Stimulated activated CD4-positive, alpha-beta T cell treated with anti-CD3 and anti-CD28 coated beads, TNF-alpha, amount 100 ng/mL, for 48 hours (primary cell): ENCODE data around the gene SHCBP1.

ENCODE experiments used
- DNase-seq, 3 donors: peaks; one replicate each; pipeline ENCODE4 v3.0.0-alpha.2; 2020; ENCODE audit warnings: low read depth in 3 of 3

SHCBP1 gene

DNA sequence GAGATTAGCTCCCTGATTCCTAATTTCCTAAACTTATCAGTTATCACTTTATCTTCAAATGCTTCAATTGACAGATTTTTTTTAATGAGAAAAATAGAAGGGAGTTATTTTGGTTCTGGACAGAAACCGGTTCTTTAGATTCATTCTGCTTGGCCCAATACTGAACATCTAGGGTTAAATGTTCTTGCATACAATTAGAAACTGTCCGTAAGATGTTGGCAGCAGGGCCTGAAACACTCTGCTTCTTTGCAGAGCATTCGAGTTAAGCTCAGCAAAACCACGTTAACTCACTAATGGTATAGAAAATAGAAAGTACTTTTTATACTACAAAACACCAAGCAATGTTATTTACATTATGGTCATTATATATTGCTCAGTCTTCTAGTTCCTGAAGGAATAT is 7.2 kb downstream of the SHCBP1 start:
- DNase-seq: no peak

DNA sequence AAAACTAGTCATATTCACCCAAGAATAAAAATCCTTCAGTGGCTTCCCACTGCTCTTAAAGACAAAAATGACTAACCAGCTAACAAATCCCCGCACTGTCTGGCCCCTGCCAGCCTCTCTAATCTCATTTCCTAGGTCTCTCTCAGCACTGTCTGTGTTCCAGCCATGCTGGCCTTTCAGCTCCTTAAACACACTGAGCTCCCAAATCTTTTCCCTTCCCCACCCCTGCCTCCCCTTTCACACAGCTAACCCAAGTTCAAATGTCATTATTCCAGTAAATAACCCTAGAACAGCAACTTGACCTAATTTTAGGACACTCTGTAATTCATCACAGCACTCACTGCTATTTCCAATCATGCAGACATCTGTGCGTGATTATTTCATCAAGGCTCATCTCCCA is 7.8 kb downstream of the SHCBP1 start:
- DNase-seq: no peak

DNA sequence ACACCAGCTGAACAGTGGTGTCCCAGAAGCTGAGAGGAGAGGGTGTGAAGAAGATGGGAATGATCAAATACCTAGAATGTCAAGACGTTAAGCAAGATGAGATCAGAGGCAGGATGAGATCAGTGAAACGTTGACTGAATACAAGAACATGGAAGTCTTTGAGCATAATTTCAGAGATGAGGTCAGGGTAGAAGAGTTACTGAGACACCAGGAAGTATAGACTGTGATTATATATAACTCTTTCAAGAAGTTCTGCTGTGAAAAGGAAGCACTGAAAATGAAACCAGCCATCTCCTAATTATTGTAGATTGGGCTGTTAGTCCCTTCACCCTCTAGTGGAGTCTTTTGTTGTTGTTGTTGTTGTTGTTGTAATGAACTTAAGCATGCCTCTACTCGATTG is 9.1 kb downstream of the SHCBP1 start:
- DNase-seq: no peak

DNA sequence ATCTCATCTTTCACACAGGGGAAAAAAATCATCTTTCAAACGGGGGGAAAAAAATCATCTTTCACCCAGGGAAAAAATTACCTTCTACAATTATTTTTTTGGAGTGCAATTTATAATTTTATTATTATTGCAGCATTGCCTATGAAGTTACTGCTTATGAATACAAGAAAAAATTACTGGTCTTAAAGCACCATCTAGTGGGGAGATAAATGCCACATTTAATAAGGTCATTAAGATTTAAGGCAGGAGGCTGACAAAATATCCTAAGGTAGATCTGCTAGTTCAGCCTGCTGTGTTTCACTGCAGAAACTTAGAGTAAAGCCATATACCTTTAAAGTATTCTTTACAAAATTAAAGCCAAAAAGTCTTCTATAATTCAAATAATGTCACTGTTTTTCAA is 13.7 kb downstream of the SHCBP1 start:
- no peak for DNase-seq

DNA sequence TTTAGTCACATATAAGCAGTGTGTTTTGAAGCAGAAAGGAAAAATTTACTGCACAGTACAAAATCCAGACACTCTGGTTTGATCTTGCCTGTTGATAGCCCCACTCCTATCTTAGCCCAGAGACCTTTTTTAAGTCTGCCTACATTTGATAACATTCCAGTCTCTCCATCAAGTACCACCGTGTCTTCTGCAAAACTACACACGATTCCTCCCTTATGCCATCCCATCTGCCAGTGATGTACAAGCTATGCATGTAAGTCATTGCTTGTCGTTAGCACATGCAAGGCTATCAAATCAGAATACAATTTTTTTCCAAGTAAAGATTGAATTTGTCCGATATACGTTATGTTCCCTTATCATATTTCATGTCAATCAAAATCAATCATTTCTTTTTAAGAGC is 14.9 kb downstream of the SHCBP1 start:
- DNase-seq: no peak

DNA sequence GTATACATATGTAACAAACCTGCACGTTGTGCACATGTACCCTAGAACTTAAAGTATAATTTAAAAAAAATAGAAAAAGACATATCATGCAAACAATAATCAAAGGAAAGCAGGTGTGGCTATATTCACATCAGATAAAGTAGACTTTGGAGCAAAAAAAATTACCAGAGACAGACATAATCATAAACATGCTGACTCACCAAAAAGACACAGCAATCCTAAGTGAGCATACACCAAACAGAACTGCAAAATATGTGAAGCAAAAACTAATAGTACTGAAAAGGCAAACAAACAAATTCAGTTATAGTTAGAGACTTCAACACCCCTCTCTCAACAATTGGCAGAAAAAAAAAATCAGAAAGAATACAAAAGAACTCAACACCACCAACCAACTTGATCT is 29.9 kb downstream of the SHCBP1 start:
- DNase-seq: no peak

DNA sequence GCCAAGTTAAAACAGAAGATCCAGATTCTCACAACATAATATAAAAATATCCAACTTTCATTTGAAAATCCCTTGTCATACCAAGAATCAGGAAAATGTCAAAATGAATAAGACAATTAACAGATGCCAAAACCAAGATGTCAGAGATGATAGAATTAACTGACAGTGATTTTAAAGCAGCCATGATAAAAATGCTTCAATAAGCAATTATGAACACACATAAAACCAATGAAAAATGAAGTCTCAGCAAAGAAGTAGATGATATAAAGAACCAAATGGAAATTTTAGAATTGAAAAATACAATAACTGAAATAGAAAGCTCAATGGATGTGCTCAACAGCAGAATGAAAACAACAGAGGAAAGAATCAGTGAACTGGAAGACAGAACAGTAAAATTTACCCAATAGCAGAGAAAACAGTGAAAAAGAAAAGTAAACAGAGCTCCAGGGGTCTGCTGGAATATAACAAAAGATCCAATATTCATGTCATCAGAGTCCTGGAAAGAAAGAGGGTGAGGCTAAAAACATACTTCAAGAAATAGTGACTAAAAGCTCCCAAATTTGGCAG is 35.1 kb downstream of the SHCBP1 start:
- no peak for DNase-seq

DNA sequence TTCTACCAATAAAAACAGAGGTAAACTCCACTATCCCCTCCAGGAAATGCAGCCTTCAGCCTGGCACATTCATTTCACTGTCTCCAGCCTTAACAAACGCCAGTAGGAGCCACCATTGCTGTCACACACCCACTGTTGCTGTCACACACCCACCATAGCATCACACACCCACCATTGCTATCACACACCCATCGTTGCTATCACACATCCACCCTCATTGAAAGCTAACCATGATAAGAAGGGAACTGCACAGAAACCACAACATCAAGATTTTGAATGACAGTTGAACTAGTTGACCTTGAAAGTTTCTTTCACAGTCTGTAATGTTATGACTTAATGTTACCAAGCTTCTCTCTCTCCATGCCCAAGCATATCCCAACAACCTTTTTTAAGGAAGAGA is 38.1 kb downstream of the SHCBP1 start:
- no peak for DNase-seq

DNA sequence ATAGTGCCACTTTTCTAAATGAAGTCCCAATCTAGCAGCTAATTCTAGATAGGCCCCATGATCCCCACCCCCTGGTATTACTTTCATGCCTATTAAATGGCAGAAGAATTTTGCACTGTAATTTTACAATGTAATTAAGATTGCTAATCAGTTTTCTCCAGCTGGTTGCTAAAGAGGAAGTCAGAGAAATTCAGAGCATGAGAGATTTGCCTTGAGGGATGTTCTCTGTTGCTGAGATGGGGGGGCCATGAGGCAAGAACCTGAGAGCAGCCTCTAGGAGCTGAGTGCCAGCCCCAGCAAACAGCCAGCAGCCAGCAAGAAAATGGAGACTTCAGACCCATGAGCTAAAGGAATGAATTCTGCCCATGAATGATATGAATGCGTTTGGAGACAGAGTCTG is 38.9 kb downstream of the SHCBP1 start:
- no peak for DNase-seq

DNA sequence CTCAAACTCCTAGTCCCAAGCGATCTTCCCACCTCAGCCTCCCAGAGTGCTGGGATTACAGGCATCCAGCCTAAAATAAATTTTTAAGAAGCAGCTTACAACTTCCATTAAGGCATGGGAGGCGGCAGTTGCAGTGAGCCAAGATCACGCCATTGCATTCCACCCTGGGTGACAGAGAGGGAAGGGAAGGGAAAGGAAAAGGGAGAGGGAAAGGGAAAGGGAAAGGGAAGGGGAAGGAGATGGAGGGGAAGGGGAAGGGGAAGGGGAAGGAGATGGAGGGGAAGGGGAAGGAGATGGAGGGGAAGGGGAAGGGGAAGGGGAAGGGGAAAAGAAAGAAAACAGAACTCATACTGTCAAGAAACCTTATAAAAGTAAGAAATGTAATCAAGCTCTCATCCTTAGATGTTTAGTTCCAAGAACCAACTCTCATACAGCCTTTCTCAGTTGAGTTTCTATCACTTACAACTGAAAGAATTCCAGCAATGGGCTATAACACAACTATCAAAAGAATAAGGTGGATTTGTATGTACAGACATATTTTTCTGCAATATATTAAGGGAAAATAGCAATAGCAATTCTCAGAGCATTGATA is 43.1 kb downstream of the SHCBP1 start:
- no peak for DNase-seq

DNA sequence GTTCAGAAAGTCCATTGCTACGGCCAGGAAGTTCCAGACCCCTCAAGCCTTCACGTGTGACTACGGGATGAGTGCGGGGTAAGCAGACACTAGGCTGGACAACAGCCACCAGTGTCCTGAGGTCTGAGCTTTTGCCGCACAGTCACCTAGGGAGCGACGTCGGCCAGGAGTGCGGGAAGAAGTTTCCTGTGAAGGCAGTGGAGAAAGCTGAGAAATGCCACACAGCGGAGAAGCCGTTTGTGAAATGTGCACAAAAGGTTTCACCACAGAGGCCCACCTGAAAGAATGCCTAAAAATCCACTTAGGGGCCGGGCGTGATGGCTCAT is 47.4 kb downstream of the SHCBP1 start:
- no peak for DNase-seq

DNA sequence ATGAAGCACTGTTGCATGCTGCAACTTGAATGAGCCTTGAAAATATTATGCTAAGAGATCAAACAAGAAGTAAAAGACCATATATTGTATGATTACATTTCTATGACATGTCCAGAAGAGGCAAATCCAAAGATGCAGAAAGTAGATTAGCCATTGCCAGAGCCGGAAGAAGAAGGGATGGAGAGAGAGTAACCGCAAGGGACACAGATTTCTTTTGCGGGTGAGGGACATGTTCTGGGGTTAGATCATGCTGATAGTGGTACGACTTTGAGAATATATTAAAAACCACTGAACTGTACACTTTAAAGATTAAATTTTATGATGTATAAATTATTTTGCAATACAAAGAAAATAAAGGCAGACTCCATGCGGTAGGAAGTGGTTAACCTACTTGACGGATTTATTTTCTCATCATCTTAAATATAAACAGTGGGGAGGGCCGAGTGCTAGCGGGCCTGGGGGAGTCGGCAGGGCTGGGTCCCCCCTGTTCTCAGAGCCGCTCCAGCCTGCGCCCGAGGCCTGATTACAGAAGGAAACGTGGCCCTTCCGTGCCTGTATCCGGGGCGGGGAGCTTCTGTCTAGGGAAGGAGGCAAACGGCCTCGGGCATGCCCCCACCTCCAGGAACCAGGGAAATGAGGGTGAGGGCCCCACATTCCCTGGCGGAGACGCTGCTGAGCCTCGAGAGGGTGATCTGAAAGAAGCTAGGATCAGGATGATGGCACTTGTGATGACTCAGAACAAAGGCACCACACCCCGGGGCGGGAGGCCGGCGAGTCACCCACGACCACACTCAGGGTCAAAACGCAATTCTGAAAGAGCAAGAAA is 48.0 kb downstream of the SHCBP1 start:
- no peak for DNase-seq

DNA sequence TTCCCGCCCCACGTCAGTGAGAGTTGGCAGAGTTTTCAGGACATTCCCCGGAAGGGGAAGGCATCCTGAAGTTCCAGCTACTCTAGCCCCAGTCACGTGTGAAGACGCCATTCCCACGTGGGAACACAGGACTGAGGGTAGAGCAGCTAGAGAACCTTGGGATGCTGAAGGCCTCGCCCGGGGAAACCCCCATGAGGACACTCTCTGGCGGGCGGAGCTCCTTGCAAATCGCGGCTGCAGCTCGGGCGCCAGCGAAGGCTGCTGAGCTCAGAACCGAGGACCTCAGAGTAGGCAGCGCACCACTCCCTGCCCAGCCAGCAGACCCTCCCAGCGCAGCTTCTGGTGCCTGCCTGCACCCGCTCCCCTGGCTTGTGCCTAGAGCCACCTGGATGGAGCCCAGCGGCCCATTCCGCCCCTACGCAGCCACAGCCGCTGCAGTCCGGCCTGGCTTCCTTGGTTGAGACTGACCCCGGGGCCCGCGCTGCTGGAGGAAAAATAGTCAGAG is 51.9 kb downstream of the SHCBP1 start:
- no peak for DNase-seq

DNA sequence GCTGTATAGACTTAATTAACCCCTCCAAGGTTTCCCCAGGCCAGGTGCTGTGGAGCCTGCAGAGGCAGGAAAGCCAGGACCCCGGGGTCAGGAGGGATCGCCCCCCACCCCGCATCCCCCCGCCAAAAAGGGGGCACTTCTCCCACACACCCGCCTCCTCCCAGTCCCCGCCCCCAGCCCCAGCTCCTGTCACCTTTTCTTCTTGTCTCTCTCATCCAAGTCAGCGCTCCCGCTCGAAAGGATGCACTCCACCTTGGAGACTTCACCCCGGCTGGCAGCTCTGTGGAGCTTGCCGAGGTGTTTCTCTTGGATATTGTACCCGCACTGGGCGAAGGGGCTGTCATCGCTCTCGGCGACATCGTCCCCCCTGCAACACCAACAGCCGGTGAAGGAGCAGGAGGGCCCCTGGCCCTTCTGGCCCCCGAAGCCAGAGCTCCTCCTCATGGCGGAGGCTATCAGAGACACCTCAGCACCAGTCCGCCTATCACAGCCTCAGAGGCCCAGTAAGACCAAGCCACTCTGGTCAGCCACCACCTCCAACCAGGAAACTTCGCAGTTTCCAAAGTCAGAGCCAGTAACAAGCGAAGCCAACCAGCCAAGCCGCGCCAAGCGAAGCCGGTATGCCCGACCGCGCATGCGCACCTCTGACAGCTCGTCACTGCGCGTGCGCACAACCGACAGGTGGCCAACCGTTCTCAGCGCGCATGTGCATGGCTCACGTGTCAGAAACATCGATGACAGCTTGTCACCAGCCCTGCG is 52.5 kb downstream of the SHCBP1 start:
- no peak for DNase-seq

DNA sequence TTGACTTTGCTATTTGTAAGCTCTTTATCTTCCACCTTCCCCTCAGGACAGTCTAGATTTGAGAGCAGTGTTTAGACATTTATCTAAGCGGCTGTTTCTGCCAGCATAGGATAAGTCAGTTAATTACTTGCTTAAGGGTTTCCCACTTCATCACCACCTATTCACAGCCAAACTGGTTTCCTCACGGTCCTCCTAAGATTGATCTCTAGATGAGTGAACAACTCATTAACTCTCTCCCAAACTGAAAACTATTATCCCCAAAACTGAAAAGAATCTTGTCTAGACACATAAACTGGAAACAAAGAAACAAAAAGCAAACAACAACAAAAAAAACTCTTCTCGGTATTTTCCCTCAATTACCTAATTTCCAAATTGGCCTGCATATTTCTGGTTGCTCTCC is 58.2 kb downstream of the SHCBP1 start:
- DNase-seq: no peak

DNA sequence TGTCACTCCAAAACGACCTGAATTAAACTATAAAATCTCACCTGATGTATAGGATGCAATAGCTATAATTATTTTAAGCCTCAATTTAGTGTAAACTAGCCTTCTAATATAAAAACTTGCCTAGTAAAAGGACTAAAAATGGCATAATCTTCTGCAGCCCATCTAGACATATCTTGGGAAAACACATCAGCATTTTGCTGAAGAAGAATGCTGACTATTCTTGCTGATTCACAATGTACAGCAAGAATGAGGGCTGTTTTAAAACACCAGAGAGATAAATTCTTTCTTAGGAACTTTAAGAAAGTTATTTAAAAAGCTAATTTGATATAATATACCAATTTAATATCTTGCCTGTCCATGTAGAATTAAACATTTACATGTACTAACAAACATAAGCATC is 63.2 kb downstream of the SHCBP1 start:
- DNase-seq: no peak

DNA sequence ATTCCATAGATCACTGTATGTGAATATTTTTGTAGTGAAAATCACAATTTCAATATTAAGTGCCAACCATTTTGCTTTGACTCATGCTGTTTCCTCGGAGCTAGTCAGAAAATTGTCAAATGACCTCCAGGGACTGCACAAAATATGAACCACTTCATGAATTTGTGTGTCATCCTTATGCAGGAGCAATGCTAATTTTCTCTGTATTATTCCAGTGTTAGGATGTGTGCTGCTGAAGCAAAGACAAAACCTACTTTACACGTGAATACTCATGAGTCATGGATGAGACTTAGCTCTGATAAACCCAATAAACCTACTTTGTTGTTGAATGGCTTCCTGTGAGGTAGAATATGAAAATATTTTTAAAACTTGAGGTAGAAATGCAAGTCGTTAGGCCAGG is 65.2 kb downstream of the SHCBP1 start:
- DNase-seq: no peak

DNA sequence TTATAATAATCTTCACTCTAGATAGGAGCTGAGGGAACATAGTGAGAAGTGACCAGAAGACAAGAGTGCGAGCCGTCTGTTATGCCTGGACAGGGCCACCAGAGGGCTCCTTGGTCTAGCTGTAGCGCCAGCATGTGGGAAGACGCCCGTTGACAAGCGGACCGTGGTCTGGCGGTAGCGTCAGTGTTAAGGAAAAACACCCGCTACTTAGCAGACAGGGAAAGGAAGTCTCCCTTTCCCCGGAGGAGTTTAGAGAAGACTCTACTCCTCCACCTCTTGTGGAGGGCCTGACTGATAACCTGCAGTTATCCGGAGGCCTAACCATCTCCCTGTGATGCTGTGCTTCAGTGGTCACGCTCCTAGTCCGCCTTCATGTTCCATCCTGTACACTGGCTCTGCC is 66.7 kb downstream of the SHCBP1 start:
- peak; percentile 19 to 35 (median 33) for DNase-seq

DNA sequence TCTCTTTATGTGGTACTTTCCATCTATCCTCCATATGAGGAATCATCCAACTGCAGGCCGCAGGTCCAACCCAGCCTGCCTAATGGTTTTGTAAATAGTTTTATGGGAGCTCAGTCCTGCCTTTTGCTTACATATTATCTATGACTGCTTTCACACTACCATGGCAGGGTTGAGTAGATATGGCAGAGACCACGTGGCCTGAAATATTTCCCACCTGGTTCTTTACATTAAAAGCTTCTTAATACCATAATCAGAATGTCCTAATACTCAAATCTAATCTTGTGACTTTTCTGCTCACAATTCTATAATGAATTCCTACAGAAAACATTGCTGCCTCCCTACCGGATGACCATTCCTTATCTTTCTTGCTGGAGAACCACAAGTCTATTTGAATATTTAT is 71.7 kb downstream of the SHCBP1 start:
- DNase-seq: no peak
